CD4-positive, alpha-beta T cell (primary cell): ENCODE measurements around the gene RNF141. TPM values are rescaled to one million over a fixed set of nuclear protein-coding genes. Genes with fewer than 3 reads are reported as not detected.

Experiments
- ATAC-seq: fragments of 200-7000 bp; cut with Tn5 transposase; one replicate; pipeline ENCODE4 v1.10.0; 2022; ENCODE audit warnings: mild to moderate bottlenecking; ENCODE audit not compliant: poor library complexity
- CTCF ChIA-PET: fragments of 350-600 bp; sonication (Branson Sonifier 250); formaldehyde crosslinking; loops from one replicate; lab custom pipeline; 2021; ENCODE audit warnings: antibody characterized with exemption, inconsistent platforms; lab: Charles Lee
- POLR2A ChIA-PET: fragments of 350-600 bp; sonication (Branson Sonifier 250); formaldehyde crosslinking; loops from one replicate; lab custom pipeline; 2021; ENCODE audit warnings: antibody characterized with exemption, inconsistent platforms; lab: Charles Lee
- DNase-seq, 14 experiments: peaks; one replicate each; pipeline ENCODE4 v3.0.0-alpha.2; 2013 to 2020; ENCODE audit warnings: mixed read lengths in 2 of 14
- H3K27ac ChIP-seq, 2 donors: one replicate each; pipeline versions ENCODE4 v1.5.1 to v1.7.0; 2013; ENCODE audit warnings: low read length in 2 of 2, low read depth in 1 of 2, mild to moderate bottlenecking in 1 of 2
- H3K27me3 ChIP-seq, 2 experiments: 1 replicate in 1 of 2; 2 replicates in 1 of 2; pipeline versions ENCODE4 v1.6.1 to v1.7.0; 2013; ENCODE audit warnings: low read length in 2 of 2, control low read depth in 1 of 2, mild to moderate bottlenecking in 1 of 2, moderate library complexity in 1 of 2; ENCODE audit not compliant: insufficient read depth in 2 of 2, control insufficient read depth in 1 of 2
- H3K36me3 ChIP-seq: one replicate; pipeline ENCODE4 v1.6.1; 2013; ENCODE audit warnings: low read length, control low read depth; ENCODE audit not compliant: insufficient read depth
- H3K4me1 ChIP-seq: one replicate; pipeline ENCODE4 v1.6.1; 2013; ENCODE audit warnings: low read length, control low read depth; ENCODE audit not compliant: insufficient read depth
- H3K4me3 ChIP-seq: one replicate; pipeline ENCODE4 v1.5.1; 2013; ENCODE audit warnings: mild to moderate bottlenecking, low read length, moderate library complexity
- H3K9me3 ChIP-seq, 2 experiments: 1 replicate in 1 of 2; 2 replicates in 1 of 2; pipeline versions ENCODE4 v1.6.1 to v1.7.0; 2013; ENCODE audit warnings: low read length in 2 of 2, mild to moderate bottlenecking in 2 of 2, control low read depth in 1 of 2, moderate library complexity in 1 of 2; ENCODE audit not compliant: control insufficient read depth in 1 of 2, insufficient read depth in 1 of 2
- H3K27ac Mint-ChIP-seq: one replicate; pipeline ENCODE4 v1.8.0; 2020; ENCODE audit warnings: mixed read lengths
- H3K27me3 Mint-ChIP-seq: one replicate; pipeline ENCODE4 v1.8.0; 2021; ENCODE audit warnings: mixed read lengths
- H3K36me3 Mint-ChIP-seq: one replicate; pipeline ENCODE4 v1.8.0; 2021; ENCODE audit warnings: low read depth, mixed read lengths
- H3K4me1 Mint-ChIP-seq: one replicate; pipeline ENCODE4 v1.8.0; 2021; ENCODE audit warnings: low read depth, mixed read lengths
- H3K4me3 Mint-ChIP-seq: one replicate; pipeline ENCODE4 v1.8.0; 2020; ENCODE audit warnings: mild to moderate bottlenecking, mixed read lengths
- H3K9me3 Mint-ChIP-seq: one replicate; pipeline ENCODE4 v1.8.0; 2020; ENCODE audit warnings: mixed read lengths
- CTCF ChIP-seq: fragments of 200-600 bp; IDR thresholded peaks from one replicate; pipeline ENCODE4 v1.8.0; 2022; ENCODE audit warnings: antibody characterized with exemption, mild to moderate bottlenecking
- intact Hi-C, 2 experiments: fragments of 100-400 bp; cut with DNase I in 1 of 2; cut with micrococcal nuclease in 1 of 2; formaldehyde crosslinking; loops; one replicate each; pipeline versions ENCODE4 v1.15.1 to v1.9.0; 2023 to 2025; cut with DNase I, micrococcal nuclease
- total RNA-seq, 174 experiments: library from RNA in 2 of 174; stranded (reverse) in 2 of 174; gene quantifications; one replicate each; pipeline ENCODE4 v1.2.3 and lab custom pipeline; 2021 to 2026

The RNF141 gene
- total RNA-seq, 2 experiments from 2014 or later, result 18.0 to 19.0 TPM

GRCh38 chr11:10587995-10588394, 47.0 kb upstream of the RNF141 start:
- Mint-ChIP-seq H3K4me1 (no peaks in the 10 kb centered on the region), H3K27me3 (peaks cover 8% of the 10 kb centered on the region), H3K4me3 (no peak overlapping the region), H3K9me3 (no peaks in the 10 kb centered on the region), H3K27ac (no peak overlapping the region), H3K36me3 (no peaks in the 10 kb centered on the region)
- Histone ChIP-seq H3K27ac (no peak overlapping the region), H3K4me1 (no peaks in the 10 kb centered on the region), H3K36me3 (no peaks in the 10 kb centered on the region), H3K9me3 (no peaks in the 10 kb centered on the region), H3K4me3 (no peak overlapping the region), H3K27me3 (no peaks in the 10 kb centered on the region)
- ChIA-PET CTCF (no interaction called here), POLR2A (no interaction called here)
- ATAC-seq, result no peak
- no peak for DNase-seq
- intact Hi-C loops, result no loop called here
- no peak for TF ChIP-seq CTCF

GRCh38 chr11:10587388-10587787, 46.4 kb upstream of the RNF141 start:
- Histone ChIP-seq H3K4me1 (no peaks in the 10 kb centered on the region), H3K36me3 (no peaks in the 10 kb centered on the region), H3K4me3 (no peak overlapping the region), H3K27me3 (no peaks in the 10 kb centered on the region), H3K9me3 (no peaks in the 10 kb centered on the region), H3K27ac (no peak overlapping the region)
- Mint-ChIP-seq H3K36me3 (no peaks in the 10 kb centered on the region), H3K9me3 (no peaks in the 10 kb centered on the region), H3K4me1 (no peaks in the 10 kb centered on the region), H3K27ac (no peak overlapping the region), H3K27me3 (peaks cover 10% of the 10 kb centered on the region), H3K4me3 (no peak overlapping the region)
- ATAC-seq, result no peak
- ChIA-PET CTCF (no interaction called here), POLR2A (no interaction called here)
- TF ChIP-seq CTCF, result no peak
- DNase-seq, result no peak
- intact Hi-C loops, result no loop called here

GRCh38 chr11:10584071-10584501, 43.1 kb upstream of the RNF141 start:
- H3K36me3 Mint-ChIP-seq, result no peaks in the 10 kb centered on the region
- no peak for ATAC-seq
- Histone ChIP-seq H3K36me3 (no peaks in the 10 kb centered on the region), H3K27ac (no peak overlapping the region), H3K4me1 (peaks cover 5% of the 10 kb centered on the region), H3K9me3 (no peaks in the 10 kb centered on the region), H3K27me3 (peaks cover 0 to 2% of the 10 kb centered on the region in 2 experiments), H3K4me3 (no peak overlapping the region)
- ChIA-PET CTCF (interaction anchor here (1.3 kb wide), 1 partner anchor 38 kb away, joined by 3 read pairs; no protein-coding TSS in a partner anchor), POLR2A (interaction anchor here (1.5 kb wide), 1 partner anchor 9 kb away, joined by 4 read pairs; no protein-coding TSS in a partner anchor)
- peaks cover 10% of the 10 kb centered on the region for H3K27me3 Mint-ChIP-seq
- no peaks in the 10 kb centered on the region for H3K9me3 Mint-ChIP-seq
- intact Hi-C loops, result no loop called here
- no peak overlapping the region for H3K4me3 Mint-ChIP-seq
- H3K27ac Mint-ChIP-seq, result no peak overlapping the region
- no peak for TF ChIP-seq CTCF
- DNase-seq, result no peak
- H3K4me1 Mint-ChIP-seq, result no peaks in the 10 kb centered on the region
